Endometrium (tissue), 2 donors: ENCODE data around the gene ABLIM2.
"Not testable (repeated sequence)": the region's sequence is repeated elsewhere in the genome, so short reads cannot be mapped to it uniquely, and the experiment has no call there.

Experiments used
- FAIRE-seq: peaks from 2 replicates; lab custom pipeline; 2012; peaks lifted over from hg19 to GRCh38; lab: Jason Lieb, UNC
- donor health status: control.
- donor health status: control.

Gene ABLIM2

DNA sequence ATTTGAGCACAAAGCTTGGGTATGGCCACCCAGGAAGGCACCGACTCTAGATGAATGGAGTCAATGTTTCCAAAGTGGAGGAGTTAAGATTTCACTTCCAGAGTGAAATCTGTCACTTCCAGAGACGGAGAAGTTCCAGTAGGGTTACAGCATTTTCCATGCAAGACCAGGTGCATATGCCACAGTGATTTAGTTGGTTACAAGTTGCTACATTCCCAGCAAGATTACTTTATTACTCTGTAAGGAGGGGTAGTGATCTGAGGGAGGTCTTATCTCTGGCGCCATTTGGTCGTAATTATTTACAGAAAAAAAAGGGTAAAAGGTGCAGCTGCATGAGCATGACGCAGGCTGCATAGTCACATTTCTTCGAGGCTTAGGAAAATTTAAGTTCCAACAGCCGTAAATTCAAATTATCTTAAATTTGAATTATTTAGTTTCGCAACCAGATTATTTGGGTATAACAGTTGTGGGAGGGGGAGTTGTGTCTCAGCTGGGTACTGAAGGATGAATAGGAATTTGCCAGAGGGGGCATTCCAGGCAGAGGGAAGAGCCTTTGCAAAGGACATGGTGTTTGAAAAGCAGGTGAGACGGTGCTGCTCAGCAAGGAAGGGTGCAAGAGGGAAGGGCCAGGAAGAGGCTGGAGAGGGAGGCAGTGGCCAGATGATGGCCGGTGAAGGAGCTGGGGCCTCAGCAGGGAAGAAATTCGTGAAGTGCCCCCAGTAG lies 201.5 kb downstream of the ABLIM2 start:
- FAIRE-seq: no peak

DNA sequence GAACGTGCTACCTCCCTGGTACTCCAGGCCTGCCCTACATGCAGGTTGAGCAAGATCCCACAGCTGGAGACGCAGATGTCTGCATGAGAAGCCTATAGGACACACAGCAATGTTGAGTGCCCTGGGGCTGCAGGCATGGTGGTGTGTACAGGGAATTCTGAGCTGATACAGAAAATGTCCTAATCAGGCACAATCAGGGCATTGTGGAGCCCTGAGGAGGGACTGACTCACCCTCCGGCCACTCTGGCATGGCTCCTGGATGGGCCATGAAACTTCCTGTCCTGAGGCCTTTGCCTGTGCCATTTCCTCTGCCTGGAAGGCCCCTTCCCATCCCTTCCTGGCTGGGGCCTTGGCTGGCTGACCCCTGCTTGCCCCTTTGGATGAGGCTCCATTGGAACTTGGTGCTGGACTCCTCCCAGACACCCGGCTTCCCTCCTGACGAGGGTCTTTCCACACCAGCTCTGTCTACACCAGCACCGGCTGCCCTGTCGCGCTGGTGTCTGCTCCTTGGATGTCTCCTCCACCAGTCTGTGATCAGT lies 202.3 kb downstream of the ABLIM2 start:
- no peak for FAIRE-seq

DNA sequence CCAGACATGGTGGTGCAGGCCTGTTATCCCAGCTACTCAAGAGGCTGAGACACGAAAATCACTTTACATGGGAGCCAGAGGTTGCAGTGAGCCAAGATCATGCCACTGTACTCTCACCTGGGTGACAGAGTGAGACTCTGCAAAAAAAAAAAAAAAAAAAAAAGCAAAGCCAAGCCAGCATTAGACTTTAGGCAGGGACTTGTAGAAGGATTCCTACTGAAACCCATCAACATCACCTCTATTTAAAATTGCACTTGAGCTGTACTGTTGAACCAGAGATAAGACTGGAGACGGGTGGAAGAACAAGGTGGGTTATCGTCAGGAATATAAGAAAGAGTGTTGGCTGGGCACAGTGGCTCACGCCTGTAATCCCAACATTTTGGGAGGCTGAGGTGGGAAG lies 203.2 kb downstream of the ABLIM2 start:
- no peak for FAIRE-seq

GRCh38 chr4:7952615-7953014 lies 206.0 kb downstream of the ABLIM2 start:
- FAIRE-seq: no peak

GRCh38 chr4:7950301-7951092 lies 208.1 kb downstream of the ABLIM2 start:
- FAIRE-seq: no peak

DNA sequence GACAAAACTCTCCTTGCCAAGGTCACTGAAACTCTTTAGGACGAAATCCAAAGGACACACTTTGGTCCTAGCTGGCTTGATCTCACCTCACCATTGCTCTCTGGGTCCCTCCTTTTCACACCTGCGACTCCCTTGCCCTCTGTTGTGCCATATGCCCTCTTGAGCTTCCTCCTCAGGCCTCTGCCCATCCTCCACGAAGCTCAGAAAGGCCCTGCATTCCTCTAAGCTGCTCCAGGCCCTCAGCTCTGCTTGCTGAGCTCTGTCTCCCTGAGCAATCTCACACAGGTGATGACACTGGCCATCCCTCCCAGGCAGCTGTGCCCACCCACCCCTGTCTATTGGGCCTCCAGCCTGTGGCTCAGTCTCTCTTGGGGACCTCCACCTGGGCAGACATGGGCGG lies 208.9 kb downstream of the ABLIM2 start:
- FAIRE-seq: no peak

DNA sequence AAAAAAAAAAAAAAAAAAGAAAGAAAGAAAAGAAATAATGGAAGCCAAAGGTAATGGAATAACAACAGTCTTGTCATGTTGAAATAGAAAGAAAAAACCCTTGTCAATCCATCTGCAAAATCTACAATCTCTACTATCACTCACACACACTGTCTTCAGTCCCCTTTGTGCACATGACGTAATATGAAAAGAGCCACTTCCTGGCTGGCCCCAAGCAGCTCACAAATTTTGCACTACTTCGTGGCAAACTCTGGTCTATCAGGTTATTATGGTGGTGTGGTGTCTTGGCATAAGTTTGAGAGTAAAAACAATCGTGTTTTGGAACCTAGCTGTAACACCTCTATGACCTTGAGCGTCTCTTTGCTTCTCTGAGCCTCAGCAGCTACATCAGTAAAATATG lies 210.7 kb downstream of the ABLIM2 start:
- no peak for FAIRE-seq

DNA sequence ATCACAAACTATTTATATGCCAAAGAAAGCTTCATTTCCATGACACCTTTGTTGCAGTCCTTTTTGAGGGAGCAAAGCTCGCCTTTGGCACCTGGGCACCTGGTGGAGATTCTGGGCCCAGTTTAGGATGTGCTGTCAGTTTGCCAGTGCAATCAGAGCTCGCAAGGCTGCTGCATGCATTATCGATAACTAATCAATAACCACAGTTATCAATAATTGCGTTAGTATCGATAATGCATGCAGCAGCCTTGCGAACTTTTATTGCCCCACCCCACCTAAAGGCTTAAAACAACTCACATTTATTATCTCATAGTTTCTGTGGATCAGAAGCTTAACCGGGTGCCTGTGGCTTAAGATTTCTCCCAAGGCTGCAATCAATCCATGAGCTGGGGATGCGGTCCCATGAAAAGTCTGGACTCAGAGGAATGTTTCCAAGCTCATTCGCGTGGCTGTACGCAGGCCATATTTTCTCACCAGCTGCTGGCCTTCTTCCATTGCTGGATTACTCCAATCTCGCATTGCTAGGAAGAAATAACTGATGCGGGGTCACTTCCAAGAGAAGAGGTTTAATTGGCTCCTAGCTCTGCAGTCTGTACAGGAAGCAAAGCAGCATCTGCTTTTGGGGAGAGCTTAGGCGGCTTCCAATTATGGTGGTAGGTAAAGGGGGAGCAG lies 212.8 kb downstream of the ABLIM2 start:
- no peak for FAIRE-seq

GRCh38 chr4:7944599-7945220 lies 213.9 kb downstream of the ABLIM2 start:
- no peak for FAIRE-seq

- FAIRE-seq: not testable (repeated sequence)
These were observed 214.9 kb downstream of the ABLIM2 start for GRCh38 chr4:7943688-7944087.

GRCh38 chr4:7943211-7943610 lies 215.4 kb downstream of the ABLIM2 start:
- FAIRE-seq: no peak

GRCh38 chr4:7941965-7942496 lies 216.6 kb downstream of the ABLIM2 start:
- FAIRE-seq: no peak

DNA sequence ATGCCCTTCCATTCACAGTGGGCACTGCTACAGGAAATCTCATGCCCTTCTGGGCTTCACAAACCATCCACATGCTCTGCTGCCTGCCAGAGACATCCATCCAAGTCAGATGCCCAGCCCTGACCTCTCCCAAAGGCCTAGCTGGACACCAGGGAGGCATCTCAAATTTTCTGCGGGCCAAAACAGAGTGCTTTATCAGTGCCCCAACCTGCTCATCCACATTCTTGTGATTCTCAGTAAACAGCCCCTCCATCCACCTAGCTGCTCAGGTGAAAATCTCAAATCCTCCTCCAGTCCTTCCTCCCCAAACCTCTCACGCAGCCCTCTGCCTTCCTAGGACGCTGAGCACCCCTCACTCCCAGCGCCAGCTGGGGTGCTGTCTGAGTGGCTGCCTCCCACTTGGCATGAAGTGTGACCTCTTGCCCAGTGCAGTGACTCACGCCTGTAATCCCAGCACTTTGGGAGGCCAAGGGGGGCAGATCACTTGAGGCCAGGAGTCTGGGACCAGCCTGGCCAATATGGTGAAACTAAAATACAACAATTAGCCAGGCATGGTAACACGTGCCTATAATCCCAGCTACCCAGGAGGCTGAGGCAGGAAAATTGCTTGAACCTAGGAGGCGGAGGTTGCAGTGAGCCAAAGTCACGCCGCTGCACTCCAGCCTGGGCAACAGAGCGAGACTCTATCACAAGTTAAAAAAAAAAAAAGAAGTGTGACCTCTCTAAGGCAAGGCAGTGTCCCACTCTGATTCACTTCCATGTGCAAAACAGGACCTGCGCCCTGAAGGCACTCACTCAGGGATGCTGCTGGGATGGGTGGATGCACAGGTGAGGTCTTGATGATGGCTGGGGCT lies 217.3 kb downstream of the ABLIM2 start:
- no peak for FAIRE-seq

DNA sequence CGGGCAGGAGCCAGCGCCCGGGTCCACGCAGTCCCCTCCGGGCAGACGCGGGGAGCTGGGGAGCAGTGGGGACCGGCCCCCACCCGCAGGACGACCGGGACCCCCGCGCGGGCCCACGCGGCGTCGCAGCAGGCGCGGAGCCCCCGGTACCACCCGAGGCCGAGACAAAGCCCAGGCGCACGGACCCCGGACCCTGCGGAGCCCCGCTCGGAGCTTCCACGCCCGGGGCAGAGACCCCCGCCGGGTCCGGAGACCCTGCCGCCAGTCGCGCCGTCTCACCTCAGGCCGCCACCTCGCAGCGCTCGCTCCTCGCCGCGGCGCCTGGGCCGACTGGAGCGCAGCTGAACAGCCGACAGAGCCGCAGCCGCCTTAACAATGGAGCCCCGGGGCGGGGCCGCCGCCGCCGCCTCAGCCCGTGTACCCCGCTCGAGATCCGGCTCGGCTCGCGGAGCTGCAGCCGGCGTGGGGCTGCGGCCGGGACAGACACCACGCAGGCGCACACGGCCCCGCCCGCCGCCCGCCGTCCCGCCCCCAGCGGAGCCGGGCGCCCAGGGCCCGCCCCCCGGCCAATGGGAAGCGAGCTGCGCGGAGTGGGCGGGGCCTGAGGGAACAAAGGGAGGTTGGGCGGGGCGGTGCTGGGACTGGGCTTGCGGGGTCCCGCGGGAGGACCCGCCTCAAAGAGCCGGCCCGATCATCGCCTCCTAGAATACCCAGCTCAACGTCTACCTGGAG lies 219.1 kb downstream of the ABLIM2 start, which contains the start of gene AFAP1:
Gene AFAP1 (minus strand): TSS at position 485 of the 732 bp plus-strand sequence. CDS start 67,783 bp downstream, outside the sequence.
- no peak for FAIRE-seq

- no peak for FAIRE-seq
These were observed 219.8 kb downstream of the ABLIM2 start for GRCh38 chr4:7938609-7939376.

- no peak for FAIRE-seq
These were observed 220.4 kb downstream of the ABLIM2 start for GRCh38 chr4:7938266-7938608.

- FAIRE-seq: no peak
These were observed 221.6 kb downstream of the ABLIM2 start for GRCh38 chr4:7937006-7937405.

- FAIRE-seq: no peak
These were observed 224.7 kb downstream of the ABLIM2 start for GRCh38 chr4:7933651-7934510.

- no peak for FAIRE-seq
These were observed 226.3 kb downstream of the ABLIM2 start for GRCh38 chr4:7932287-7932686.
